ENCODE results near the gene SNX18.

The SNX18 gene

GRCh38 chr5:54593779-54594178, 76.2 kb downstream of the SNX18 start:
- TF ChIP-seq POLR2AphosphoS5 (IDR thresholded peaks at IDR 0.05; ENCODE audit: low read depth, low read length) (no peak), TAF1 (IDR thresholded peaks at IDR 0.05; ENCODE audit: borderline replicate concordance, low read depth, low read length) (no peak), POLR2A (IDR thresholded peaks at IDR 0.05; ENCODE audit: low read depth, low read length) (no peak)
- FAIRE-seq (no peak), DNase-seq (ENCODE audit: insufficient read length) (no peak)

- DNase-seq (ENCODE audit: insufficient read length) (no peak), FAIRE-seq (no peak)
- no peak for TF ChIP-seq POLR2A (IDR thresholded peaks at IDR 0.05; ENCODE audit: low read depth, low read length)
- TF ChIP-seq TAF1 (IDR thresholded peaks at IDR 0.05; ENCODE audit: borderline replicate concordance, low read depth, low read length), result no peak
- TF ChIP-seq POLR2AphosphoS5 (IDR thresholded peaks at IDR 0.05; ENCODE audit: low read depth, low read length), result no peak
These were observed 76.6 kb downstream of the SNX18 start for GRCh38 chr5:54594181-54594580.

- no peak for FAIRE-seq
- TF ChIP-seq POLR2A (IDR thresholded peaks at IDR 0.05; ENCODE audit: low read depth, low read length) (no peak), POLR2AphosphoS5 (IDR thresholded peaks at IDR 0.05; ENCODE audit: low read depth, low read length) (no peak), TAF1 (IDR thresholded peaks at IDR 0.05; ENCODE audit: borderline replicate concordance, low read depth, low read length) (no peak)
- no peak for DNase-seq (ENCODE audit: insufficient read length)
These were observed 78.2 kb downstream of the SNX18 start for GRCh38 chr5:54595721-54596120.

Data from GM12892 (cell line).